T-helper 2 cell treated with Interferon-gamma antibody and Interleukin-4, amounts not matched to agents 5 μg/mL and 100 μg/mL, for 36 hours (primary cell): ENCODE data around the gene PGM1.
A peak's percentile ranks its signal among the peaks of the same experiment; 100 is the strongest.

ENCODE experiments used
- DNase-seq: peaks from one replicate; pipeline ENCODE4 v3.0.0; 2021; ENCODE audit warnings: low spot score
- H3K27ac Mint-ChIP-seq: one replicate; pipeline ENCODE4 v1.8.0; 2021; ENCODE audit warnings: mild to moderate bottlenecking, mixed read lengths
- H3K27me3 Mint-ChIP-seq: one replicate; pipeline ENCODE4 v1.8.0; 2021; ENCODE audit warnings: low read depth, mixed read lengths
- H3K36me3 Mint-ChIP-seq: one replicate; pipeline ENCODE4 v1.8.0; 2021; ENCODE audit warnings: low read depth, mixed read lengths
- H3K4me1 Mint-ChIP-seq: one replicate; pipeline ENCODE4 v1.8.0; 2021; ENCODE audit warnings: low read depth, mixed read lengths
- H3K4me3 Mint-ChIP-seq: one replicate; pipeline ENCODE4 v1.8.0; 2022; ENCODE audit warnings: mild to moderate bottlenecking, moderate library complexity, mixed read lengths
- H3K9me3 Mint-ChIP-seq: one replicate; pipeline ENCODE4 v1.8.0; 2021; ENCODE audit warnings: mixed read lengths

PGM1 gene

DNA sequence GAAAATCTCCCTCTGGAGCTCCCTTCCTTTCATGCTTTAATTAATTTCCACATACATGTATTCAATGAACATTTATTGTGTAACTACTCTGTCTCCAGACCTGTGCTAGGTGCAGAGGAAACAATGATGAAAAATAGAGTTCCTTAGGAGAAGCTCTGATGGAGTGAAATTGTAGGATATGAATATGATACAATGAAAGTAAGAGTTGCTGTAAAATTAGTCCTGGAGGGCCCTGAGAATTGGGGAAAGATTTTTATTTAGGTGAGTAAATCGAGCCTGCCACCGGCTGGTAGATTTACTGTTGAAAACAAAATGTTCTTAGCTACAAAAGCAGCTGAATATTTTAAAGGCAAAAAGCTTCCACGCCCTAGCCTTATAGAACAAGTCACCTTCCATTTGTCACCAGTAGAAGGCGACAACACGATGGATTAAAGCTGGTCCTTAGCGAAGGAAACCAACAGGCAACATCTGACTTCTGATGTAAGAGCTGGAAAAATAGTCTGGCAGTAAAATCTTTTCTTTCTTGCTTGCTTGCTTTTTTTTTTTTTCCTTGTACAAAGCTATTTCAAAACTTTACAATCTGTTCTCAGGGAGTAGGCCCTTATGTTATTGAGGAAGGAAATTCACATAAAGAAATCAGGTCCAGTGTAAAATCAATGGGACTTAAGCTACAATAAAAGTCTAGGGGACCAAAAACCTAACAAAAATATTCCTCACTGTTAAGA lies 98.7 kb downstream of the PGM1 start:
- peak; percentile 11 for DNase-seq
- H3K36me3 Mint-ChIP-seq: no peaks in the 10 kb centered on the region
- no peaks in the 10 kb centered on the region for H3K9me3 Mint-ChIP-seq
- peaks cover 7% of the 10 kb centered on the region for H3K27me3 Mint-ChIP-seq
- H3K4me3 Mint-ChIP-seq: no peak overlapping the region
- peaks cover 4% of the 10 kb centered on the region for H3K4me1 Mint-ChIP-seq
- H3K27ac Mint-ChIP-seq: no peak overlapping the region

DNA sequence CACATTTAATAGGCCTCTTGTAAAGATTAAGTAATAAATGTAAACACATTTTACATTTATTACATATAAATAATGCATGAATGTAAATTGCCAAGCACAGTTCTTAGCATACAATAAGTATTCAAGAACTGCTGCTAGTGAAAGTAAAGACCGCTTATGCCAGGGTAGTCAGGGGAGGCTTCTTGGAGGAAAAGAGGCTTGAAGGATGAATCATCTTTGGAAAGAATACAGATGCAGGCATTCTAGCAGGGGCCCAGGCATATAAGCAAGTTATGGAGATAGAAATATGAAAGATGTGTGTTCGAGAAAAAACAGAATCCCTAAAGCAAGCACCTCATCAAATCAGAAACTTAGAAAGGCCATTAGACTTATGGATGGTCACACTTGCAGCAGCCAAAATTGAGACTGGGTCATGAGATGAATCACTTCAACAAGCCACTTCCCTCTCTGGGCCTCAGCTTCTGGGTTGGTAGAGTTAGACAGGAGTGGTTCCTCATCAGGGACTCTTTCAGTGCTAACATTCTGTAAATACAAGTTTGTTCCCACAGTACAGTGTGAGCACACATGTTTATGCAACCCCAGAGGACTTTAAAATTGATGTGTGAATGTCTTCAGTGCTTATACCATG lies 100.8 kb downstream of the PGM1 start:
- Mint-ChIP-seq H3K27ac (no peak overlapping the region), H3K36me3 (no peaks in the 10 kb centered on the region), H3K27me3 (peaks cover 9% of the 10 kb centered on the region), H3K9me3 (no peaks in the 10 kb centered on the region), H3K4me3 (no peak overlapping the region), H3K4me1 (peaks cover 4% of the 10 kb centered on the region)
- no peak for DNase-seq

DNA sequence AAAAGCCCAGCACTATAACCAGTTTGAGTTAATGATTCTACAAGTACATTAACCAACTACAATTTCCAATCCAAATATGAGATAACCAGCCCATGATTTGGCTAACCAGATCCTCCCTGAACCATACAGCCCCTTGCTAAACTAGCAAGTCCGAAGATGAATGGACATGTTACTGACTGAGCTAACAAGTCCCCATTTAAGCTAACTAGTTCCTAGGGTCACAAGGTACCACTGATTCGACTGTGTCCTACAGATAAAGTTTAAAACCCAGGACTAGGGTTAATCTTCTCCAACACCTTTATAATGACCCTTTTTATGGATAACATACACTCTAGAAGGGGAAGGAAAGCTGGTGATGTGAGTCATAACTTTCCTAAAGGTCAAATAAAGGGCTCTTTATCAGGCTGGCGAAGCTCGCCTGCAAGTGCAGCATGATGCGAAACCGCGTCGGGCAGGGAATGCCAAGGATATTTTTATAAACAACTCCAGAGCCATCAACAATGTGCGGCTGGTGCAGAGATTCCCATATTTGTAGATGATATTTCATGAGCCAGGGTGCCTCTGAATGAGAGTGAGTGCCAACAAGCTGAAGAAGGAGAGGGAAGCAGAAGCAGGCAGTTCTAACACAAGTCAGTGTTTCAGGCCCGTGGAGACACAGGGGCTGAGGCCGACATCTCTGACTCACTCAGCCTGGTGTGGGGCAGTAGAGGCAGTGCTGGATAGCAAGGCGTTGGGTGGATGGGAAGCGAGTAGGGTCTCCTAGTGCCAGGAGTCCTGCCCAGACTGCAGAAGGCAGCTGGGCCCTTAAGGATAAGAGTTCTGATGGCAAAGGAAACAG lies 105.0 kb downstream of the PGM1 start:
- H3K27me3 Mint-ChIP-seq: peaks cover 4% of the 10 kb centered on the region
- H3K4me1 Mint-ChIP-seq: no peaks in the 10 kb centered on the region
- no peaks in the 10 kb centered on the region for H3K36me3 Mint-ChIP-seq
- no peaks in the 10 kb centered on the region for H3K9me3 Mint-ChIP-seq
- DNase-seq: no peak
- H3K4me3 Mint-ChIP-seq: no peak overlapping the region
- H3K27ac Mint-ChIP-seq: no peak overlapping the region

DNA sequence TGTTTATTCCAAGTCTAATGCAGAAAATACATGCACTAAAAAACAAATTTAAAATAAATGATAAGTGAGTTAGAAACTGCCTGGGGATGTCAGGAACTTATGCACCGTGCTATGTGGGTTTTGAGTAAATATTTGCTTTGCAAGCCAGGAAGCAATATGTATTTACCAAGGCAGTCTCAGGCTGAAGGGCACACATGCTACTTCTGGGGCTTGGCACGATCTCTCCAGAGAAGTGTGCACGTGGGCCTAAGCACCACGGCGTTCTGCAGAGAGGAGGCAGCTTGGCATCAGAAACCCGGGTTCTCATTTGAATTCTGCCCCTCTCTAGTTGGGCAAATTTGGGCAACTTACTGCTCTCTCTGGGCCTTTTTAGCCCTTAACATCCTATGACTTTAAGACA lies 108.0 kb downstream of the PGM1 start:
- DNase-seq: no peak
- no peak overlapping the region for H3K27ac Mint-ChIP-seq
- no peaks in the 10 kb centered on the region for H3K9me3 Mint-ChIP-seq
- no peak overlapping the region for H3K4me3 Mint-ChIP-seq
- no peaks in the 10 kb centered on the region for H3K4me1 Mint-ChIP-seq
- H3K27me3 Mint-ChIP-seq: peaks cover 7% of the 10 kb centered on the region
- no peaks in the 10 kb centered on the region for H3K36me3 Mint-ChIP-seq

DNA sequence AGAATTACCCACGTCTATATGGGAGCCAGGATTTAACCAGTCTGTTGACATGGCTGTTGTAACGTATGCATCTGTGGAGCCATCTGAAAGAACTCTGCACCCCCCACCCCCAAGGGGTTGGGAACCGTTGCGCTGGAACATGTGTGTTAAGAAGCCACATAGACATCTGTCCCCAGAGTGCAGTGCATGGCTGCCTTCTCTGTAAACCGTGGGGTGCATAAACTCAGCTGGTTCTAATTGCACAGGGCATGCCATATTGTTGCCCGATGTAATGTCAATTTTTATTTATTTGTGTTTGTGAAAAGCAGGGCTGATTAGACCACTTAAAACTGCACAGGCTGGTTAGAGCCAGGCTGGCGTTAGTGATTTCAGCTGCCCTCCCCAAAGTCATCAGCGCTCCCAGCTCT lies 110.5 kb downstream of the PGM1 start:
- no peak overlapping the region for H3K4me3 Mint-ChIP-seq
- H3K4me1 Mint-ChIP-seq: no peaks in the 10 kb centered on the region
- no peak for DNase-seq
- no peaks in the 10 kb centered on the region for H3K36me3 Mint-ChIP-seq
- H3K9me3 Mint-ChIP-seq: no peaks in the 10 kb centered on the region
- peaks cover 14% of the 10 kb centered on the region for H3K27me3 Mint-ChIP-seq
- no peak overlapping the region for H3K27ac Mint-ChIP-seq

DNA sequence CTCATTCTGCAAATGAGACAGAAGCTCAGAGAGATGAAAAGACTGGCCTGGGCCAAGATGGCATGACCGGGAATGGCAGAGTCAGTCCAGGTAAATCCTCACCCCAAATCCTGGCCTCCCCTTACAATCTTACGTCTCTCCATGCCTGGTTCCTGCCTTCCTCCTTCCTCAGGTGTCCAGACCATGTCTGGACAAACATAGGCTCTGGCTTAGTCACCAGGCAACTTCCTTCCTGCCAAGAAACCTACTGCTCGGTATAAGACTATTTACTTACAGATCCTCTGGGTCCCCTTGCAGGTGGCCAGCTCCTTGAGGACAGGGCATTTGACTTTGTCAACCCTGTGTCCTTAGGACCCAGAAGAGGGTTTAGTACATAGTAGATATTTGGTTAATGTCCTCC lies 111.2 kb downstream of the PGM1 start:
- DNase-seq: no peak
- Mint-ChIP-seq H3K27ac (no peak overlapping the region), H3K27me3 (peaks cover 20% of the 10 kb centered on the region), H3K9me3 (no peaks in the 10 kb centered on the region), H3K36me3 (no peaks in the 10 kb centered on the region), H3K4me3 (no peak overlapping the region), H3K4me1 (no peaks in the 10 kb centered on the region)

DNA sequence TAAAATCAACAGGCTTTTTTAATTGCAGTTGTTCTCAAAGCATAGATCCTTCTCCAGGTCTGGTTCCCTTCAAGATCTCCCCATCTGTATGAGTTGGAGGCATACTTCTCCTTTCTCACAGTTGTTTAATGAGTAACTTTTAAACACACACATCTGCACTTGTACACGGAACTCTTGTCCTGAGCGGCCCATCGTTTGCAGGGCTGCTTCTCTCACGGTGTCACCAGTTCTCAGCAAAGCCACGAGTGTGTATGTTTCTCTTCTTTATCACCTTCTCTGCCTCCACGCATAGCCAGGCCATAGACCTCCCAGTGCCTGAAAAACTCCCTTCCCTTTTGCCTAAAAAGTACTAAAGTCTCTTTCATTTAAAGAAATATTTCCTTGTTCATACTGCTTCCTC lies 111.9 kb downstream of the PGM1 start:
- Mint-ChIP-seq H3K4me3 (no peak overlapping the region), H3K4me1 (no peaks in the 10 kb centered on the region), H3K27me3 (peaks cover 20% of the 10 kb centered on the region), H3K36me3 (no peaks in the 10 kb centered on the region), H3K27ac (no peak overlapping the region), H3K9me3 (no peaks in the 10 kb centered on the region)
- no peak for DNase-seq

DNA sequence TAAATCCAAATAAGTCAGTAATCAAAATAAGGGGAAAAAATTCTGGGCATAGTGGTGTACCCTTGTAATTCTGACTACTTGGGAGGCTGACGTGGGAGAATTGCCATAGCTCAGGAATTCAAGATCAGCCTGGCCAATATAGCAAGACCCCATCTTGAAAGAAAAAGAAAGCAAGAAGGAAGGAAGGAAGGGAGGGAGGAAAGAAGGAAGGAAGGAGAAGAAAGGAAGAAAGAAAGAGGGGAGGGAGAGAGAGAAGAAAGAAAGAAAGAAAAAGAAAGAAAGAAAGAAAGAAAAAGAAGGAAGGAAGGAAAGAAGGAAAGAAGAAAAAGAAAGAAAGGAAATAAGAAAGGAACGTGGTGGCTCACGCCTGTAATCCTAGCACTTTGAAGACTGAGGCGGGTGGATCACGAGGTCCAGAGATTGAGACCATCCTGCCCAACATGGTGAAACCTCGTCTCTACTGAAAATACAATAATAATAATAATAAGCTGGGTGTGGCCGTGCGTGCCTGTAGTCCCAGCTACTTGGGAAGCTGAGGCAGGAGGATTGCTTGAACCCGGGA lies 116.1 kb downstream of the PGM1 start:
- Mint-ChIP-seq H3K27ac (no peak overlapping the region), H3K27me3 (peaks cover 28% of the 10 kb centered on the region)

More for the DNA sequence above, 116.1 kb downstream of the PGM1 start:
- H3K9me3 Mint-ChIP-seq: no peaks in the 10 kb centered on the region
- no peak for DNase-seq
- H3K4me3 Mint-ChIP-seq: no peak overlapping the region
- no peaks in the 10 kb centered on the region for H3K36me3 Mint-ChIP-seq
- H3K4me1 Mint-ChIP-seq: no peaks in the 10 kb centered on the region
